ENCODE data around the gene BTBD2. TPM values are rescaled to one million over a fixed set of nuclear protein-coding genes. Genes with fewer than 3 reads are reported as not detected.

BTBD2 gene
- total RNA-seq, 1 experiment from 2014 or later = 65.3 TPM

DNA sequence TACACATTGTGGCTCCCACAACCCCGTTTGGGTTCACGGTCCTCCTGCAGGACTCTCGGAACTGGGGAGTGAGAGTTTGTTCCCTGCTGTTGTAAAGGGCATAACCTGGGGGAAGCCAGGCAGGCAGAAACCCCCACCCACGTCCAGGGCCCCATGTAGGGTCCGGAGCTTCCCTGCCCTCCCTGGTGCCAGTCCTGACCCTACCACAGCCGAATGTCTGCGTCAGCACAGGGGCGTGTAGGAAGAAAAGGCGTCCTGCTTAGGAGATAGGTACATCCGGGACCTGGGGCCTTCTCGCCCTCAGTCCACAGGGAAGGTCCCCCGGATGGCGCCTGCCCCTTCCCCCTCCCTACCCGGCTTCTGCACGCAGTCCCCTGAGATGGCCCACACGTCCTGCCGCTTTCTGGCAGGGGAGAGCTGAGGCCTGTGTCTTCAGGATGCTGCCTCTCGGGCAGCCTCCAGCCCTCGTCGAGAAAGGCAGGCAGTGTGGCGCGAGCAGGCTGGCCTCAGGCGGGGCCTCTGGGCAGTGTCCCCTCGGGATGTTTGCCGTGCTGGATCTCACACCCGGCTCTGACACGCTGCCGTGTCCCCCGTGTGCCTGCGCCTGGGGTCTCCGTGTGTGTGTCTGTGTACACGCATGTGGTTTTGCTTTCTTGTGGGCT, 55.5 kb downstream of the BTBD2 start:
- TF ChIP-seq CTCF (IDR thresholded peaks at IDR 0.05; ENCODE audit: unreplicated experiment) = no peak
- DNase-seq = no peak
- no peak overlapping the region for H3K27ac Mint-ChIP-seq (ENCODE audit: unreplicated experiment)
- CTCF ChIA-PET = no interaction called here
- intact Hi-C loops (cut with micrococcal nuclease; ENCODE audit: unreplicated experiment) = no loop called here
- BruUV-seq (replicated peaks) = no TSS peak
- peaks cover 15% of the 10 kb centered on the region for H3K36me3 Mint-ChIP-seq (ENCODE audit: insufficient read depth, unreplicated experiment)
- H3K9me3 Mint-ChIP-seq (ENCODE audit: low read depth, unreplicated experiment) = no peaks in the 10 kb centered on the region
- no peak overlapping the region for H3K4me3 Mint-ChIP-seq (ENCODE audit: low read depth, unreplicated experiment)
- no peaks in the 10 kb centered on the region for H3K4me1 Mint-ChIP-seq (ENCODE audit: low read depth, unreplicated experiment)
- no peaks in the 10 kb centered on the region for H3K27me3 Mint-ChIP-seq (ENCODE audit: unreplicated experiment)

- intact Hi-C loops (cut with micrococcal nuclease; ENCODE audit: unreplicated experiment) = no loop called here
- DNase-seq = no peak
- H3K36me3 Mint-ChIP-seq (ENCODE audit: insufficient read depth, unreplicated experiment) = peaks cover 15% of the 10 kb centered on the region
- H3K27me3 Mint-ChIP-seq (ENCODE audit: unreplicated experiment) = no peaks in the 10 kb centered on the region
- TF ChIP-seq CTCF (IDR thresholded peaks at IDR 0.05; ENCODE audit: unreplicated experiment) = no peak
- H3K9me3 Mint-ChIP-seq (ENCODE audit: low read depth, unreplicated experiment) = no peaks in the 10 kb centered on the region
- no peak overlapping the region for H3K4me3 Mint-ChIP-seq (ENCODE audit: low read depth, unreplicated experiment)
- CTCF ChIA-PET = no interaction called here
- H3K4me1 Mint-ChIP-seq (ENCODE audit: low read depth, unreplicated experiment) = no peaks in the 10 kb centered on the region
- BruUV-seq (replicated peaks) = no TSS peak
- no peak overlapping the region for H3K27ac Mint-ChIP-seq (ENCODE audit: unreplicated experiment)
Measured at GRCh38 chr19:1957562-1958248, 57.8 kb downstream of the BTBD2 start.

DNA sequence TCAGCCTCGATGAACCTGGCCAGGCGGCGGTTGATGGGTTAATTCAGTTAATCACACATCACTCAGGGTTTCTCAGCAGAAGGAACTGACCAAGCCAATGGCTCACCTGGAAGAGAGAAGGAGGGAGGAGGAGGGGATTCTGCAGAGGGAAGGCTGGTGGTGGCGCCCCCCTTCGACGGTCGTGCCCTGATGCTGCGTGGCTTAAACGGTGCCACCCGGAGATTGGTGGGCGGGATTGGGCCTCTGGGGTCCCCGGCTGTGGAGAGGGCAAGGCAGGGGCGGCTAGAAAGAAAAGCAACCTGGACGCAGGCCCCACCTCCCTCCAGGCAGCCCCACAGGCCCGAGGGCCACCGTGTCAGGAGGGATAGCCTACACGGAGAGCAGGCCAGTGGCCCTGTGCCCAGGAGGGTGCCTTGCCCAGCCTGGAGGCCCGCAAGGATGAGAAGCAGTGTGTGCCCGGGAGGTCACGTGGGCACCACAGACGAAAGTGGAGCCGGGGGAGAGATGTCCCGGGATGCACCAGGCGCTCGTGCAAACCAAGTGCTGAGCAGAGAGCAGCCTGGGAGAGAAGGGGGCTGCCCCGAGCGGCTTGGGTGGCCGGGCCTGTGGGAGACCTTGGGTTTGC, 58.5 kb downstream of the BTBD2 start:
- DNase-seq = no peak
- no peak for TF ChIP-seq CTCF (IDR thresholded peaks at IDR 0.05; ENCODE audit: unreplicated experiment)
- H3K4me3 Mint-ChIP-seq (ENCODE audit: low read depth, unreplicated experiment) = no peak overlapping the region
- no peaks in the 10 kb centered on the region for H3K9me3 Mint-ChIP-seq (ENCODE audit: low read depth, unreplicated experiment)
- no peak overlapping the region for H3K27ac Mint-ChIP-seq (ENCODE audit: unreplicated experiment)
- H3K36me3 Mint-ChIP-seq (ENCODE audit: insufficient read depth, unreplicated experiment) = peaks cover 13% of the 10 kb centered on the region
- intact Hi-C loops (cut with micrococcal nuclease; ENCODE audit: unreplicated experiment) = no loop called here
- CTCF ChIA-PET = interaction anchor here (1.0 kb wide), 1 partner anchor 9 kb away, joined by 4 read pairs; no protein-coding TSS in a partner anchor
- no peaks in the 10 kb centered on the region for H3K4me1 Mint-ChIP-seq (ENCODE audit: low read depth, unreplicated experiment)
- no peaks in the 10 kb centered on the region for H3K27me3 Mint-ChIP-seq (ENCODE audit: unreplicated experiment)
- BruUV-seq (replicated peaks) = no TSS peak

- no peaks in the 10 kb centered on the region for H3K4me1 Mint-ChIP-seq (ENCODE audit: low read depth, unreplicated experiment)
- DNase-seq = no peak
- H3K27ac Mint-ChIP-seq (ENCODE audit: unreplicated experiment) = no peak overlapping the region
- CTCF ChIA-PET = interaction anchor here (1.0 kb wide), 1 partner anchor 8 kb away, joined by 4 read pairs; no protein-coding TSS in a partner anchor
- H3K9me3 Mint-ChIP-seq (ENCODE audit: low read depth, unreplicated experiment) = no peaks in the 10 kb centered on the region
- H3K4me3 Mint-ChIP-seq (ENCODE audit: low read depth, unreplicated experiment) = no peak overlapping the region
- TF ChIP-seq CTCF (IDR thresholded peaks at IDR 0.05; ENCODE audit: unreplicated experiment) = no peak
- no TSS peak for BruUV-seq (replicated peaks)
- no peaks in the 10 kb centered on the region for H3K27me3 Mint-ChIP-seq (ENCODE audit: unreplicated experiment)
- H3K36me3 Mint-ChIP-seq (ENCODE audit: insufficient read depth, unreplicated experiment) = peaks cover 10% of the 10 kb centered on the region
- intact Hi-C loops (cut with micrococcal nuclease; ENCODE audit: unreplicated experiment) = no loop called here
Measured at GRCh38 chr19:1956122-1956494, 59.4 kb downstream of the BTBD2 start.
